SK-N-SH (cell line): ENCODE data around the gene ARMC8.

Experiments used
- CTCF ChIP-seq: fragments of 200-600 bp; sonication (generic); IDR thresholded peaks from 2 replicates; pipeline ENCODE4 v1.6.1; 2017; ENCODE audit warnings: antibody characterized with exemption, mild to moderate bottlenecking, moderate library complexity
- GABPA ChIP-seq: IDR thresholded peaks from 2 replicates; pipeline ENCODE4 v1.4.0; 2012; ENCODE audit warnings: low read depth, mild to moderate bottlenecking
- GATA2 ChIP-seq: sonication (generic); formaldehyde crosslinking; IDR thresholded peaks from 2 replicates; pipeline ENCODE4 v1.5.0; 2020; ENCODE audit warnings: mild to moderate bottlenecking, missing genetic modification reagents
- NRF1 ChIP-seq: IDR thresholded peaks from 2 replicates; pipeline ENCODE4 v1.6.1; 2012; ENCODE audit warnings: low read depth, mild to moderate bottlenecking, low read length
- POLR2AphosphoS5 ChIP-seq: IDR thresholded peaks from 2 replicates; pipeline ENCODE4 v1.6.1; 2012; ENCODE audit warnings: low read depth, low read length
- SMC3 ChIP-seq: IDR thresholded peaks from 2 replicates; pipeline ENCODE4 v1.6.1; 2012; ENCODE audit warnings: low read depth, low read length, improper control_type of control experiment
- USF2 ChIP-seq: fragments of 150-350 bp; IDR thresholded peaks from 2 replicates; pipeline ENCODE4 v1.6.1; 2017; ENCODE audit warnings: antibody characterized with exemption, low read length, low read depth, borderline replicate concordance

- TF ChIP-seq CTCF (no peak), USF2 (no peak), SMC3 (no peak), GABPA (no peak), POLR2AphosphoS5 (no peak), NRF1 (no peak), GATA2 (CRISPR knock-in tag) (no peak)
These were observed 2.1 kb upstream of the ARMC8 start for GRCh38 chr3:138184994-138185393.
